ENCODE data around the gene SENP1. TPM values are rescaled to one million over a fixed set of nuclear protein-coding genes. Genes with fewer than 3 reads are reported as not detected.

The SENP1 gene
- total RNA-seq, 1 donor from 2014 or later: 16.9 TPM

- no peak for TF ChIP-seq CTCF (IDR thresholded peaks at IDR 0.05)
- intact Hi-C loops (cut with DNase I): no loop called here
- H3K27me3 ChIP-seq: no peaks in the 10 kb centered on the region
- peaks cover 6% of the 10 kb centered on the region for H3K4me1 ChIP-seq
- H3K9me3 ChIP-seq: no peaks in the 10 kb centered on the region
- ATAC-seq: no peak
- H3K4me3 ChIP-seq: no peak overlapping the region
- H3K27ac ChIP-seq: no peak overlapping the region
- DNase-seq: no peak
- H3K36me3 ChIP-seq: no peaks in the 10 kb centered on the region
Observed at GRCh38 chr12:48027183-48028002, 78.5 kb downstream of the SENP1 start.

- Histone ChIP-seq H3K27ac (no peak overlapping the region), H3K27me3 (peaks cover 8% of the 10 kb centered on the region), H3K36me3 (no peaks in the 10 kb centered on the region), H3K4me1 (peaks cover 6% of the 10 kb centered on the region), H3K9me3 (no peaks in the 10 kb centered on the region), H3K4me3 (no peak overlapping the region)
- intact Hi-C loops (cut with DNase I): no loop called here
- TF ChIP-seq CTCF (IDR thresholded peaks at IDR 0.05): no peak
- DNase-seq: no peak
- no peak for ATAC-seq
Observed at GRCh38 chr12:48026060-48026827, 79.6 kb downstream of the SENP1 start.

- no peak for TF ChIP-seq CTCF (IDR thresholded peaks at IDR 0.05)
- ATAC-seq: no peak
- no peak for DNase-seq
- no peaks in the 10 kb centered on the region for H3K9me3 ChIP-seq
- H3K27ac ChIP-seq: no peak overlapping the region
- H3K4me3 ChIP-seq: no peak overlapping the region
- H3K36me3 ChIP-seq: no peaks in the 10 kb centered on the region
- intact Hi-C loops (cut with DNase I): no loop called here
- H3K27me3 ChIP-seq: peaks cover 13% of the 10 kb centered on the region
- peaks cover 6% of the 10 kb centered on the region for H3K4me1 ChIP-seq
Observed at GRCh38 chr12:48025281-48025680, 80.6 kb downstream of the SENP1 start.

GRCh38 chr12:48024735-48025134 lies 81.1 kb downstream of the SENP1 start:
- Histone ChIP-seq H3K36me3 (no peaks in the 10 kb centered on the region), H3K4me1 (peaks cover 6% of the 10 kb centered on the region), H3K27ac (no peak overlapping the region), H3K27me3 (peaks cover 13% of the 10 kb centered on the region), H3K9me3 (no peaks in the 10 kb centered on the region), H3K4me3 (no peak overlapping the region)
- ATAC-seq (no peak), DNase-seq (no peak)
- intact Hi-C loops (cut with DNase I): no loop called here
- TF ChIP-seq CTCF (IDR thresholded peaks at IDR 0.05): no peak

- peak; percentile 80 for ATAC-seq
- Histone ChIP-seq H3K27ac (no peak overlapping the region), H3K27me3 (peaks cover 13% of the 10 kb centered on the region), H3K4me3 (no peak overlapping the region), H3K36me3 (no peaks in the 10 kb centered on the region), H3K4me1 (peaks cover 6% of the 10 kb centered on the region), H3K9me3 (no peaks in the 10 kb centered on the region)
- DNase-seq: no peak
- no peak for TF ChIP-seq CTCF (IDR thresholded peaks at IDR 0.05)
- intact Hi-C loops (cut with DNase I): no loop called here
Observed at GRCh38 chr12:48023386-48023785, 82.5 kb downstream of the SENP1 start.

Measured in upper lobe of right lung (tissue), 1 donor.